WTC11 (cell line): ENCODE data around the gene SLC2A11. TPM values are rescaled to one million over a fixed set of nuclear protein-coding genes. Genes with fewer than 3 reads are reported as not detected.

Experiments used
- ATAC-seq: fragments of 200-7000 bp; cut with Tn5 transposase; 2 replicates; pipeline ENCODE4 v1.10.0; 2021; ENCODE audit warnings: mild to moderate bottlenecking, moderate library complexity
- CTCF ChIA-PET: fragments of 300-600 bp; sonication (Branson Sonifier 250); formaldehyde crosslinking; loops from one replicate; lab custom pipeline; 2021; ENCODE audit warnings: antibody characterized with exemption; lab: Charles Lee
- POLR2A ChIA-PET: fragments of 350-600 bp; sonication (Branson Sonifier 250); formaldehyde crosslinking; loops from one replicate; lab custom pipeline; 2021; ENCODE audit warnings: antibody characterized with exemption; lab: Charles Lee
- DNase-seq: peaks from one replicate; pipeline ENCODE4 v3.0.0; 2021; ENCODE audit warnings: low spot score
- H3K27ac Mint-ChIP-seq: 2 replicates; pipeline ENCODE4 v1.8.0; 2021; ENCODE audit warnings: mixed read lengths
- H3K27me3 Mint-ChIP-seq: 2 replicates; pipeline ENCODE4 v1.8.0; 2021; ENCODE audit warnings: low read depth, mild to moderate bottlenecking, moderate library complexity, mixed read lengths
- H3K36me3 Mint-ChIP-seq: 2 replicates; pipeline ENCODE4 v1.8.0; 2021; ENCODE audit warnings: mixed read lengths
- H3K4me1 Mint-ChIP-seq: 2 replicates; pipeline ENCODE4 v1.8.0; 2022; ENCODE audit warnings: mixed read lengths
- H3K4me3 Mint-ChIP-seq: 2 replicates; pipeline ENCODE4 v1.8.0; 2021; ENCODE audit warnings: mild to moderate bottlenecking, moderate library complexity, mixed read lengths
- H3K9me3 Mint-ChIP-seq: 2 replicates; pipeline ENCODE4 v1.8.0; 2021; ENCODE audit warnings: mixed read lengths
- ATF1 ChIP-seq: sonication (generic); formaldehyde crosslinking; IDR thresholded peaks from 2 replicates; pipeline ENCODE4 v1.8.1; 2023; ENCODE audit warnings: mild to moderate bottlenecking, moderate library complexity, missing genetic modification reagents
- CBFB ChIP-seq: sonication (generic); formaldehyde crosslinking; IDR thresholded peaks from 2 replicates; pipeline ENCODE4 v1.8.1; 2022; ENCODE audit warnings: mild to moderate bottlenecking, low read depth, missing genetic modification reagents
- FOXK1 ChIP-seq: sonication (generic); formaldehyde crosslinking; IDR thresholded peaks from 2 replicates; pipeline ENCODE4 v1.8.0; 2022; ENCODE audit warnings: mild to moderate bottlenecking, moderate library complexity, missing genetic modification reagents
- GTF2I ChIP-seq: fragments of 250-450 bp; sonication (Bioruptor Pico); conservative IDR thresholded peaks from 2 replicates; pipeline ENCODE4 v1.4.0; 2021; ENCODE audit warnings: mild to moderate bottlenecking
- KAT7 ChIP-seq: sonication (generic); formaldehyde crosslinking; IDR thresholded peaks from 2 replicates; pipeline ENCODE4 v1.8.1; 2023; ENCODE audit warnings: missing genetic modification reagents, mild to moderate bottlenecking, borderline replicate concordance
- NR3C1 ChIP-seq: sonication (generic); formaldehyde crosslinking; conservative IDR thresholded peaks from 2 replicates; pipeline ENCODE4 v1.8.1; 2023; ENCODE audit warnings: low read depth, mild to moderate bottlenecking, missing genetic modification reagents
- ZBTB21 ChIP-seq: sonication (generic); formaldehyde crosslinking; IDR thresholded peaks from 2 replicates; pipeline ENCODE4 v1.8.1; 2023; ENCODE audit warnings: mild to moderate bottlenecking, missing genetic modification reagents, borderline replicate concordance
- ZNF121 ChIP-seq: sonication (generic); formaldehyde crosslinking; IDR thresholded peaks from 2 replicates; pipeline ENCODE4 v1.8.0; 2023; ENCODE audit warnings: missing genetic modification reagents
- ZNF423 ChIP-seq: fragments of 250-450 bp; sonication (Bioruptor Pico); IDR thresholded peaks from 2 replicates; pipeline ENCODE4 v2.1.2; 2022; ENCODE audit warnings: mild to moderate bottlenecking, moderate library complexity
- ZNF671 ChIP-seq: fragments of 250-450 bp; sonication (Bioruptor Pico); IDR thresholded peaks from 2 replicates; pipeline ENCODE4 v1.8.0; 2021; ENCODE audit warnings: mild to moderate bottlenecking
- total RNA-seq: library from RNA; stranded (reverse); gene quantifications from 3 replicates; pipeline ENCODE4 v1.2.3, GENCODE V29; 2021
- TF ChIP-seq, protein P1 (sequence below): fragments of 250-450 bp; sonication (Bioruptor Pico); IDR thresholded peaks from 2 replicates; pipeline ENCODE4 v1.8.0; 2021; ENCODE audit warnings: mild to moderate bottlenecking
- TF ChIP-seq, protein P2 (sequence below): fragments of 250-450 bp; sonication (Bioruptor Pico); IDR thresholded peaks from 2 replicates; pipeline ENCODE4 v2.1.2; 2022; ENCODE audit warnings: mild to moderate bottlenecking, moderate library complexity
- TF ChIP-seq, protein P3 (sequence below): sonication (generic); formaldehyde crosslinking; IDR thresholded peaks from 2 replicates; pipeline ENCODE4 v1.8.0; 2022; ENCODE audit warnings: mild to moderate bottlenecking, missing genetic modification reagents
- TF ChIP-seq, protein P4 (sequence below): sonication (generic); formaldehyde crosslinking; IDR thresholded peaks from 2 replicates; pipeline ENCODE4 v1.8.0; 2022; ENCODE audit warnings: mild to moderate bottlenecking, missing genetic modification reagents
- TF ChIP-seq, protein P5 (sequence below): fragments of 200-600 bp; IDR thresholded peaks from 2 replicates; pipeline ENCODE4 v1.8.0; 2022; ENCODE audit warnings: antibody characterized with exemption
- TF ChIP-seq, protein P6 (sequence below): sonication (generic); formaldehyde crosslinking; IDR thresholded peaks from 2 replicates; pipeline ENCODE4 v1.8.1; 2023; ENCODE audit warnings: mild to moderate bottlenecking, missing genetic modification reagents
- TF ChIP-seq, protein P7 (sequence below): sonication (generic); formaldehyde crosslinking; IDR thresholded peaks from 2 replicates; pipeline ENCODE4 v1.8.0; 2022; ENCODE audit warnings: mild to moderate bottlenecking, missing genetic modification reagents
- TF ChIP-seq, protein P8 (sequence below): sonication (generic); formaldehyde crosslinking; IDR thresholded peaks from 2 replicates; pipeline ENCODE4 v1.8.0; 2023; ENCODE audit warnings: missing genetic modification reagents
- TF ChIP-seq, protein P9 (sequence below): sonication (generic); formaldehyde crosslinking; IDR thresholded peaks from 2 replicates; pipeline ENCODE4 v1.8.1; 2022; ENCODE audit warnings: mild to moderate bottlenecking, missing genetic modification reagents, moderate library complexity, borderline replicate concordance

SLC2A11 gene
- total RNA-seq, 1 experiment from 2014 or later = 19.9 TPM

DNA sequence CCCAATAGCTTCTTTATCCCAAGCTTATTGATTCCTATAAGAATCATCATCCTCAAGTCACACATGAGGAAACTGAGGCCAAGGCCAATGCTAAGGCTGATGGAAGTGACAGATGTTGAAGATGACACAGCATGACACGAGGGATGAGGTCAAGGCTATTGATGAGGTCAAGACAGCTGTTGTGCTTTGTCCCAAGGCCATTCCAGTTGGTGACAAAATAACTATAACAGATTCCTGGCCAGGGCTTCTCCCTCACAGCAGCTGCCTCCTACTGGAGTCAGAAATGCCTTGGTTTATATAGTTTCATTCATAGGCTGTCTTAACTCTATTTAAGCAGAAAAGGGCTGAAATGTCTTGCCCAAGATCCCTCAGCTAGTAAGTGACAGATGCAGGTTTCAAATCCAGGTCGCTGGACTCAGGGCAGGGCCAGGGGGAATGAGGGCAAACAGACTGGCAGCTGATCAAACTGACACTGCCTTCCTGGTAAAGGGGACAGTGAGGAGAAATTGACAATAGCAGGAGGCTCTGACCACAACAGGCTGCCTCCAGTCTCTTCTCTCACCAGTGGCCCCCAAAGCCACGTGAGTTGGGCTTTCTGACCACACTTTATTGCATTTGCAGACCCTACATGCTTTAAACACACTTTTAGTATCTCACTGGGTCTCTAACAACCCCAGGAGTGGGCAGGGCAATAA is 53.0 kb downstream of the SLC2A11 start (continued):
- TF ChIP-seq FOXK1 (CRISPR knock-in tag) (no peak), ZNF423 (CRISPR knock-in tag) (no peak), ATF1 (no peak)
- TF ChIP-seq, all 79 proteins: peak for 0

DNA sequence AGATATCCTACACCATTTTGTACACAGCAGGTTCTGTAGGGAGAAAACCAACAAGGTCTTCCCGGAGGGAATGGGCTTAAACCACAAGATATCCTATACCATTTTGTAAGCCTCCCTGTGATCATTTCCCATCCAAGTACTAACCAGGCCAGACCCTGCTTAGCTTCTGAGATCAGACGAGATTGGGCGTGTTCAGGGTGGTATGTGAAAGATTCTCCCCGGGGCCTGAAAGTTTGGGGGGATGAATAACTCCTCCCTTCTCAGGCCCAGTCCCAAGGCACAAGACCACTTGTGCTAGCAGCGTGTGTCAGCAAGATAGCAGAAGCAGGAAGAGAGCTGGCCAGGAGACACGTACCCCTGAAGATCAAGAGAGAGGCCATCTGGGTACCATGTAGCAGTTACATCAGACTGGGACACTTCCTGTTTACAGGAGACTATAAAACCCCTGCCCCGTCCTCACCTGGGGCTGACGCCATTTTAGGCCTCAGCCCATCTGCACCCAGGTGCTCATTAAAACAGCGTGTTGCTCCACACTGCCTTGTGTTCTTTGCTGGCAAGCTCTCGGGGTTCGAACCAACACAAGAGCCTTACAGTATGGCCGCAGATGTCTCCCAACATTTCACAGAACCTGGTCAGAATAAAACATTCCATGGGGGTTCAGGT is 53.8 kb downstream of the SLC2A11 start:
- CTCF ChIA-PET = interaction anchor here (2.0 to 2.9 kb wide), 2 partner anchors 17 to 19 kb away, joined by 6 to 18 read pairs; partner anchors contain the start of gene MIF
- no peak overlapping the region for H3K4me3 Mint-ChIP-seq
- ATAC-seq (no peak), DNase-seq (no peak)
- TF ChIP-seq KAT7 (CRISPR knock-in tag) (no peak), CBFB (no peak), ZNF671 (CRISPR knock-in tag) (no peak), ZNF121 (CRISPR knock-in tag) (no peak), ZBTB21 (no peak)
- TF ChIP-seq, protein P1, sequence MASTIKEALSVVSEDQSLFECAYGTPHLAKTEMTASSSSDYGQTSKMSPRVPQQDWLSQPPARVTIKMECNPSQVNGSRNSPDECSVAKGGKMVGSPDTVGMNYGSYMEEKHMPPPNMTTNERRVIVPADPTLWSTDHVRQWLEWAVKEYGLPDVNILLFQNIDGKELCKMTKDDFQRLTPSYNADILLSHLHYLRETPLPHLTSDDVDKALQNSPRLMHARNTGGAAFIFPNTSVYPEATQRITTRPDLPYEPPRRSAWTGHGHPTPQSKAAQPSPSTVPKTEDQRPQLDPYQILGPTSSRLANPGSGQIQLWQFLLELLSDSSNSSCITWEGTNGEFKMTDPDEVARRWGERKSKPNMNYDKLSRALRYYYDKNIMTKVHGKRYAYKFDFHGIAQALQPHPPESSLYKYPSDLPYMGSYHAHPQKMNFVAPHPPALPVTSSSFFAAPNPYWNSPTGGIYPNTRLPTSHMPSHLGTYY (CRISPR knock-in tag) = no peak
- TF ChIP-seq, protein P2, sequence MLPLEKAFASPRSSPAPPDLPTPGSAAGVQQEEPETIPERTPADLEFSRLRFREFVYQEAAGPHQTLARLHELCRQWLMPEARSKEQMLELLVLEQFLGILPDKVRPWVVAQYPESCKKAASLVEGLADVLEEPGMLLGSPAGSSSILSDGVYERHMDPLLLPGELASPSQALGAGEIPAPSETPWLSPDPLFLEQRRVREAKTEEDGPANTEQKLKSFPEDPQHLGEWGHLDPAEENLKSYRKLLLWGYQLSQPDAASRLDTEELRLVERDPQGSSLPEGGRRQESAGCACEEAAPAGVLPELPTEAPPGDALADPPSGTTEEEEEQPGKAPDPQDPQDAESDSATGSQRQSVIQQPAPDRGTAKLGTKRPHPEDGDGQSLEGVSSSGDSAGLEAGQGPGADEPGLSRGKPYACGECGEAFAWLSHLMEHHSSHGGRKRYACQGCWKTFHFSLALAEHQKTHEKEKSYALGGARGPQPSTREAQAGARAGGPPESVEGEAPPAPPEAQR = no peak
- TF ChIP-seq, protein P3, sequence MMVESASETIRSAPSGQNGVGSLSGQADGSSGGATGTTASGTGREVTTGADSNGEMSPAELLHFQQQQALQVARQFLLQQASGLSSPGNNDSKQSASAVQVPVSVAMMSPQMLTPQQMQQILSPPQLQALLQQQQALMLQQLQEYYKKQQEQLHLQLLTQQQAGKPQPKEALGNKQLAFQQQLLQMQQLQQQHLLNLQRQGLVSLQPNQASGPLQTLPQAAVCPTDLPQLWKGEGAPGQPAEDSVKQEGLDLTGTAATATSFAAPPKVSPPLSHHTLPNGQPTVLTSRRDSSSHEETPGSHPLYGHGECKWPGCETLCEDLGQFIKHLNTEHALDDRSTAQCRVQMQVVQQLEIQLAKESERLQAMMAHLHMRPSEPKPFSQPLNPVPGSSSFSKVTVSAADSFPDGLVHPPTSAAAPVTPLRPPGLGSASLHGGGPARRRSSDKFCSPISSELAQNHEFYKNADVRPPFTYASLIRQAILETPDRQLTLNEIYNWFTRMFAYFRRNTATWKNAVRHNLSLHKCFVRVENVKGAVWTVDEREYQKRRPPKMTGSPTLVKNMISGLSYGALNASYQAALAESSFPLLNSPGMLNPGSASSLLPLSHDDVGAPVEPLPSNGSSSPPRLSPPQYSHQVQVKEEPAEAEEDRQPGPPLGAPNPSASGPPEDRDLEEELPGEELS = no peak
- TF ChIP-seq, protein P4, sequence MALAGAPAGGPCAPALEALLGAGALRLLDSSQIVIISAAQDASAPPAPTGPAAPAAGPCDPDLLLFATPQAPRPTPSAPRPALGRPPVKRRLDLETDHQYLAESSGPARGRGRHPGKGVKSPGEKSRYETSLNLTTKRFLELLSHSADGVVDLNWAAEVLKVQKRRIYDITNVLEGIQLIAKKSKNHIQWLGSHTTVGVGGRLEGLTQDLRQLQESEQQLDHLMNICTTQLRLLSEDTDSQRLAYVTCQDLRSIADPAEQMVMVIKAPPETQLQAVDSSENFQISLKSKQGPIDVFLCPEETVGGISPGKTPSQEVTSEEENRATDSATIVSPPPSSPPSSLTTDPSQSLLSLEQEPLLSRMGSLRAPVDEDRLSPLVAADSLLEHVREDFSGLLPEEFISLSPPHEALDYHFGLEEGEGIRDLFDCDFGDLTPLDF (CRISPR knock-in tag) = no peak
- TF ChIP-seq, protein P5, sequence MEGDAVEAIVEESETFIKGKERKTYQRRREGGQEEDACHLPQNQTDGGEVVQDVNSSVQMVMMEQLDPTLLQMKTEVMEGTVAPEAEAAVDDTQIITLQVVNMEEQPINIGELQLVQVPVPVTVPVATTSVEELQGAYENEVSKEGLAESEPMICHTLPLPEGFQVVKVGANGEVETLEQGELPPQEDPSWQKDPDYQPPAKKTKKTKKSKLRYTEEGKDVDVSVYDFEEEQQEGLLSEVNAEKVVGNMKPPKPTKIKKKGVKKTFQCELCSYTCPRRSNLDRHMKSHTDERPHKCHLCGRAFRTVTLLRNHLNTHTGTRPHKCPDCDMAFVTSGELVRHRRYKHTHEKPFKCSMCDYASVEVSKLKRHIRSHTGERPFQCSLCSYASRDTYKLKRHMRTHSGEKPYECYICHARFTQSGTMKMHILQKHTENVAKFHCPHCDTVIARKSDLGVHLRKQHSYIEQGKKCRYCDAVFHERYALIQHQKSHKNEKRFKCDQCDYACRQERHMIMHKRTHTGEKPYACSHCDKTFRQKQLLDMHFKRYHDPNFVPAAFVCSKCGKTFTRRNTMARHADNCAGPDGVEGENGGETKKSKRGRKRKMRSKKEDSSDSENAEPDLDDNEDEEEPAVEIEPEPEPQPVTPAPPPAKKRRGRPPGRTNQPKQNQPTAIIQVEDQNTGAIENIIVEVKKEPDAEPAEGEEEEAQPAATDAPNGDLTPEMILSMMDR = no peak
- POLR2A ChIA-PET = no interaction called here
- peaks cover 16% of the 10 kb centered on the region for H3K36me3 Mint-ChIP-seq
- H3K4me1 Mint-ChIP-seq = peaks cover 46% of the 10 kb centered on the region
- H3K27me3 Mint-ChIP-seq = peaks cover 48% of the 10 kb centered on the region
- no peak overlapping the region for H3K27ac Mint-ChIP-seq
- H3K9me3 Mint-ChIP-seq = peaks cover 38% of the 10 kb centered on the region

DNA sequence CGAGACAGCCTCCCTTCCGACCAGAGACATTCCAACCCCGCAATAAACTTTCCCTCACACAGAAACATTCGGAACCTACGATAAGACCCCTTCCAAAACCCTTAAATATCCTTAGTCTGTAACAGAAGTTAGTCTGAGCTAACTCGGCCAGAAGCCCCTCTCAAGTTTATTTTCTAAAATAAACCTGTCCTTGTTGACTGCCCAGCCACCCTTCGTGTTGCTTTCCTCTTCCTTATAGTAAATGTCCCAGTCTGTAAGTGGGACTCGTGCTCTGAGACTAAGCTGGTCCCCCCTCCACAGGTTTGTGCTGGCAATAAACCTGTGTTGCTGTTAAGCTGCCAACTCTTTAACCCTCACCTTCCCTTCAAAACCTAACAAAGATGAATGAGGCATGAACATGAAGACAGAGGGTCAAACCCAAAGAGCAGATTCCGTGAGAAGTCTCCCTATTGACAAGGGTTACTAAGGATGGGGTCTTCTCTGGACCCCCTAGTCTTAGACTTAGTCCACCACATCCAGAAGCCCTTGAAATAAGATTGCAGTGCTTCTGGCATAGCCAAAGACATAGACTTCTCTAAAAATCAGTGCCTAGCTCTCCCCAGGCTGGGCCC is 54.7 kb downstream of the SLC2A11 start:
- Mint-ChIP-seq H3K9me3 (peaks cover 38% of the 10 kb centered on the region), H3K36me3 (peaks cover 16% of the 10 kb centered on the region), H3K27ac (no peak overlapping the region), H3K4me1 (peaks cover 37% of the 10 kb centered on the region), H3K4me3 (no peak overlapping the region), H3K27me3 (peaks cover 43% of the 10 kb centered on the region)
- POLR2A ChIA-PET = no interaction called here
- CTCF ChIA-PET = interaction anchor here (1.1 to 2.9 kb wide), 3 partner anchors 18 to 63 kb away, joined by 3 to 18 read pairs (median 8); partner anchors contain the start of gene SLC2A11
- DNase-seq = no peak
- ATAC-seq = no peak
- TF ChIP-seq, protein P6, sequence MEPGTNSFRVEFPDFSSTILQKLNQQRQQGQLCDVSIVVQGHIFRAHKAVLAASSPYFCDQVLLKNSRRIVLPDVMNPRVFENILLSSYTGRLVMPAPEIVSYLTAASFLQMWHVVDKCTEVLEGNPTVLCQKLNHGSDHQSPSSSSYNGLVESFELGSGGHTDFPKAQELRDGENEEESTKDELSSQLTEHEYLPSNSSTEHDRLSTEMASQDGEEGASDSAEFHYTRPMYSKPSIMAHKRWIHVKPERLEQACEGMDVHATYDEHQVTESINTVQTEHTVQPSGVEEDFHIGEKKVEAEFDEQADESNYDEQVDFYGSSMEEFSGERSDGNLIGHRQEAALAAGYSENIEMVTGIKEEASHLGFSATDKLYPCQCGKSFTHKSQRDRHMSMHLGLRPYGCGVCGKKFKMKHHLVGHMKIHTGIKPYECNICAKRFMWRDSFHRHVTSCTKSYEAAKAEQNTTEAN (CRISPR knock-in tag) = no peak
- TF ChIP-seq, protein P7, sequence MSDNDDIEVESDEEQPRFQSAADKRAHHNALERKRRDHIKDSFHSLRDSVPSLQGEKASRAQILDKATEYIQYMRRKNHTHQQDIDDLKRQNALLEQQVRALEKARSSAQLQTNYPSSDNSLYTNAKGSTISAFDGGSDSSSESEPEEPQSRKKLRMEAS (CRISPR knock-in tag) = no peak
- TF ChIP-seq, protein P8, sequence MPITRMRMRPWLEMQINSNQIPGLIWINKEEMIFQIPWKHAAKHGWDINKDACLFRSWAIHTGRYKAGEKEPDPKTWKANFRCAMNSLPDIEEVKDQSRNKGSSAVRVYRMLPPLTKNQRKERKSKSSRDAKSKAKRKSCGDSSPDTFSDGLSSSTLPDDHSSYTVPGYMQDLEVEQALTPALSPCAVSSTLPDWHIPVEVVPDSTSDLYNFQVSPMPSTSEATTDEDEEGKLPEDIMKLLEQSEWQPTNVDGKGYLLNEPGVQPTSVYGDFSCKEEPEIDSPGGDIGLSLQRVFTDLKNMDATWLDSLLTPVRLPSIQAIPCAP = no peak
- TF ChIP-seq, protein P9, sequence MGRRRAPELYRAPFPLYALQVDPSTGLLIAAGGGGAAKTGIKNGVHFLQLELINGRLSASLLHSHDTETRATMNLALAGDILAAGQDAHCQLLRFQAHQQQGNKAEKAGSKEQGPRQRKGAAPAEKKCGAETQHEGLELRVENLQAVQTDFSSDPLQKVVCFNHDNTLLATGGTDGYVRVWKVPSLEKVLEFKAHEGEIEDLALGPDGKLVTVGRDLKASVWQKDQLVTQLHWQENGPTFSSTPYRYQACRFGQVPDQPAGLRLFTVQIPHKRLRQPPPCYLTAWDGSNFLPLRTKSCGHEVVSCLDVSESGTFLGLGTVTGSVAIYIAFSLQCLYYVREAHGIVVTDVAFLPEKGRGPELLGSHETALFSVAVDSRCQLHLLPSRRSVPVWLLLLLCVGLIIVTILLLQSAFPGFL (CRISPR knock-in tag) = no peak
- TF ChIP-seq GTF2I (CRISPR knock-in tag) (no peak), NR3C1 (CRISPR knock-in tag) (no peak)
